ENCODE results near the gene LAMTOR5.

- TF ChIP-seq EGR1 (IDR thresholded peaks at IDR 0.05) (no peak), TCF12 (IDR thresholded peaks at IDR 0.05; ENCODE audit: low read depth) (no peak), TAF1 (IDR thresholded peaks at IDR 0.05; ENCODE audit: low read depth) (no peak), USF1 (IDR thresholded peaks at IDR 0.05) (no peak), CEBPB (IDR thresholded peaks at IDR 0.05) (no peak), EP300 (IDR thresholded peaks at IDR 0.05; ENCODE audit: borderline replicate concordance) (no peak), FOXM1 (IDR thresholded peaks at IDR 0.05; ENCODE audit: borderline replicate concordance, low read depth) (no peak), REST (IDR thresholded peaks at IDR 0.05; ENCODE audit: low read depth) (no peak), MAX (IDR thresholded peaks at IDR 0.05) (no peak), RAD21 (IDR thresholded peaks at IDR 0.05; ENCODE audit: low read depth) (no peak)
These were observed 43.4 kb upstream of the LAMTOR5 start, which contains the start of gene PROK1 for GRCh38 chr1:110450929-110451328.

Data from Ishikawa (cell line).